ENCODE data around the gene STK32C.

DNA sequence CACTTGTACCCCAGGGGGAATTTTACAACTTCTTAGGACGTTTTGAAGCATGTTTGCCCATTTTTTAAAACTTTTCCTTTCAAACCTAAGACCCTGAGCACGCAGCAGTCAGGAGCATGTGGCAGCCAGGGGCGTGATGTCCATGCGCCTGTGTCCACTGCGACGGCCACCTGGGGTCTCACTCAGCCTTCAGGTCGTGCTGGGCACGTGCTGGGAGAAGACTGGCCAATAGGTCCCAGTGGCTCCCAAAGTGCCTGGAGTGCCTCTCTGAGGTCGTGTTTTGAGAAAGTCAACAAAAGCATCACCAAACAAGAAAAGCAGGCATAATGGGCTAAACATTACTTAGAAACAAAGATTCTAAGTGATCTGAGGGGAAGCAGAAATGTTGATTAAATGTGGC, 39.1 kb upstream of the STK32C start:
- TF ChIP-seq EZH2 (IDR thresholded peaks at IDR 0.05; ENCODE audit: borderline replicate concordance, insufficient read depth, low read depth, low read length, poor library complexity, severe bottlenecking): no peak
- TF ChIP-seq, protein P1, sequence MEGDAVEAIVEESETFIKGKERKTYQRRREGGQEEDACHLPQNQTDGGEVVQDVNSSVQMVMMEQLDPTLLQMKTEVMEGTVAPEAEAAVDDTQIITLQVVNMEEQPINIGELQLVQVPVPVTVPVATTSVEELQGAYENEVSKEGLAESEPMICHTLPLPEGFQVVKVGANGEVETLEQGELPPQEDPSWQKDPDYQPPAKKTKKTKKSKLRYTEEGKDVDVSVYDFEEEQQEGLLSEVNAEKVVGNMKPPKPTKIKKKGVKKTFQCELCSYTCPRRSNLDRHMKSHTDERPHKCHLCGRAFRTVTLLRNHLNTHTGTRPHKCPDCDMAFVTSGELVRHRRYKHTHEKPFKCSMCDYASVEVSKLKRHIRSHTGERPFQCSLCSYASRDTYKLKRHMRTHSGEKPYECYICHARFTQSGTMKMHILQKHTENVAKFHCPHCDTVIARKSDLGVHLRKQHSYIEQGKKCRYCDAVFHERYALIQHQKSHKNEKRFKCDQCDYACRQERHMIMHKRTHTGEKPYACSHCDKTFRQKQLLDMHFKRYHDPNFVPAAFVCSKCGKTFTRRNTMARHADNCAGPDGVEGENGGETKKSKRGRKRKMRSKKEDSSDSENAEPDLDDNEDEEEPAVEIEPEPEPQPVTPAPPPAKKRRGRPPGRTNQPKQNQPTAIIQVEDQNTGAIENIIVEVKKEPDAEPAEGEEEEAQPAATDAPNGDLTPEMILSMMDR (IDR thresholded peaks at IDR 0.05): no peak

Measured in B cell (primary cell).